BLaER1 (cell line): Measurements from ENCODE around the gene LAMA2.

Source experiments
- H3K27ac ChIP-seq: shearing (Covaris generic); formaldehyde crosslinking; 2 replicates; pipeline ENCODE4 v1.8.1; 2022
- H3K27me3 ChIP-seq: shearing (Covaris generic); formaldehyde crosslinking; 2 replicates; pipeline ENCODE4 v1.8.1; 2022
- H3K36me3 ChIP-seq: shearing (Covaris generic); formaldehyde crosslinking; 2 replicates; pipeline ENCODE4 v1.8.1; 2022
- H3K4me1 ChIP-seq: shearing (Covaris generic); formaldehyde crosslinking; 2 replicates; pipeline ENCODE4 v1.8.1; 2022
- H3K4me2 ChIP-seq: shearing (Covaris generic); formaldehyde crosslinking; 2 replicates; pipeline ENCODE4 v1.8.1; 2022
- H3K4me3 ChIP-seq: shearing (Covaris generic); formaldehyde crosslinking; 2 replicates; pipeline ENCODE4 v1.8.1; 2022
- H3K9ac ChIP-seq: shearing (Covaris generic); formaldehyde crosslinking; 2 replicates; pipeline ENCODE4 v1.8.1; 2022
- H3K9me3 ChIP-seq: shearing (Covaris generic); formaldehyde crosslinking; 2 replicates; pipeline ENCODE4 v1.8.1; 2022
- H4K20me1 ChIP-seq: shearing (Covaris generic); formaldehyde crosslinking; 2 replicates; pipeline ENCODE4 v1.8.1; 2022
- Cebpa-rat ChIP-seq: shearing (Covaris generic); IDR thresholded peaks from 2 replicates; pipeline ENCODE4 v1.8.1; 2022

The LAMA2 gene

GRCh38 chr6:129481706-129482105, 598.8 kb downstream of the LAMA2 start:
- Histone ChIP-seq H3K36me3 (no peaks in the 10 kb centered on the region), H3K27me3 (no peaks in the 10 kb centered on the region), H4K20me1 (no peaks in the 10 kb centered on the region), H3K4me1 (peaks cover 13% of the 10 kb centered on the region), H3K27ac (no peak overlapping the region), H3K9ac (no peak overlapping the region), H3K4me3 (no peak overlapping the region), H3K4me2 (no peak overlapping the region), H3K9me3 (no peaks in the 10 kb centered on the region)
- TF ChIP-seq Cebpa-rat = no peak

- H3K9ac ChIP-seq = no peak overlapping the region
- H3K27me3 ChIP-seq = no peaks in the 10 kb centered on the region
- no peaks in the 10 kb centered on the region for H3K36me3 ChIP-seq
- TF ChIP-seq Cebpa-rat = no peak
- no peaks in the 10 kb centered on the region for H4K20me1 ChIP-seq
- H3K27ac ChIP-seq = no peak overlapping the region
- no peak overlapping the region for H3K4me3 ChIP-seq
- no peaks in the 10 kb centered on the region for H3K9me3 ChIP-seq
- H3K4me2 ChIP-seq = peak overlapping the region; percentile 27
- H3K4me1 ChIP-seq = peaks cover 31% of the 10 kb centered on the region
Observed at GRCh38 chr6:129485746-129486145, 602.8 kb downstream of the LAMA2 start.

GRCh38 chr6:129486327-129486726, 603.4 kb downstream of the LAMA2 start:
- H3K27me3 ChIP-seq = no peaks in the 10 kb centered on the region
- H3K9me3 ChIP-seq = no peaks in the 10 kb centered on the region
- no peak for TF ChIP-seq Cebpa-rat
- no peak overlapping the region for H3K27ac ChIP-seq
- H3K4me2 ChIP-seq = peak overlapping the region; percentile 27; the same call in 1 of the 2 replicates
- no peaks in the 10 kb centered on the region for H4K20me1 ChIP-seq
- peaks cover 37% of the 10 kb centered on the region for H3K4me1 ChIP-seq
- H3K9ac ChIP-seq = no peak overlapping the region
- no peak overlapping the region for H3K4me3 ChIP-seq
- no peaks in the 10 kb centered on the region for H3K36me3 ChIP-seq

GRCh38 chr6:129488313-129488712, 605.4 kb downstream of the LAMA2 start:
- no peaks in the 10 kb centered on the region for H3K9me3 ChIP-seq
- no peak overlapping the region for H3K4me2 ChIP-seq
- no peak for TF ChIP-seq Cebpa-rat
- H4K20me1 ChIP-seq = no peaks in the 10 kb centered on the region
- H3K4me1 ChIP-seq = peaks cover 43% of the 10 kb centered on the region
- H3K9ac ChIP-seq = no peak overlapping the region
- H3K36me3 ChIP-seq = no peaks in the 10 kb centered on the region
- H3K27ac ChIP-seq = no peak overlapping the region
- no peaks in the 10 kb centered on the region for H3K27me3 ChIP-seq
- H3K4me3 ChIP-seq = no peak overlapping the region

GRCh38 chr6:129489215-129489765, 606.4 kb downstream of the LAMA2 start:
- no peaks in the 10 kb centered on the region for H4K20me1 ChIP-seq
- H3K4me3 ChIP-seq = no peak overlapping the region
- H3K9ac ChIP-seq = no peak overlapping the region
- TF ChIP-seq Cebpa-rat = no peak
- H3K9me3 ChIP-seq = no peaks in the 10 kb centered on the region
- no peaks in the 10 kb centered on the region for H3K27me3 ChIP-seq
- peaks cover 43% of the 10 kb centered on the region for H3K4me1 ChIP-seq
- H3K27ac ChIP-seq = no peak overlapping the region
- H3K4me2 ChIP-seq = peak overlapping the region; percentile 74
- no peaks in the 10 kb centered on the region for H3K36me3 ChIP-seq

GRCh38 chr6:129490521-129491255, 607.8 kb downstream of the LAMA2 start:
- Histone ChIP-seq H3K9me3 (no peaks in the 10 kb centered on the region), H3K4me1 (peaks cover 39% of the 10 kb centered on the region), H4K20me1 (no peaks in the 10 kb centered on the region), H3K9ac (no peak overlapping the region), H3K27me3 (no peaks in the 10 kb centered on the region), H3K4me2 (peak overlapping the region; percentile 74), H3K4me3 (peak overlapping the region; percentile 48), H3K27ac (0 out of 2 replicates have a peak overlapping the region, but pooled peaks have one; percentile 25), H3K36me3 (no peaks in the 10 kb centered on the region)
- TF ChIP-seq Cebpa-rat = no peak

- no peak overlapping the region for H3K27ac ChIP-seq
- H3K4me2 ChIP-seq = peak overlapping the region; percentile 74
- H3K9ac ChIP-seq = no peak overlapping the region
- TF ChIP-seq Cebpa-rat = no peak
- peaks cover 32% of the 10 kb centered on the region for H3K4me1 ChIP-seq
- no peaks in the 10 kb centered on the region for H3K9me3 ChIP-seq
- no peaks in the 10 kb centered on the region for H3K36me3 ChIP-seq
- no peaks in the 10 kb centered on the region for H3K27me3 ChIP-seq
- no peak overlapping the region for H3K4me3 ChIP-seq
- H4K20me1 ChIP-seq = no peaks in the 10 kb centered on the region
Observed at GRCh38 chr6:129491436-129491835, 608.5 kb downstream of the LAMA2 start.

- Histone ChIP-seq H3K27ac (no peak overlapping the region), H3K4me3 (no peak overlapping the region), H3K9me3 (no peaks in the 10 kb centered on the region), H3K4me1 (peaks cover 30% of the 10 kb centered on the region), H3K9ac (no peak overlapping the region), H4K20me1 (no peaks in the 10 kb centered on the region), H3K36me3 (no peaks in the 10 kb centered on the region), H3K27me3 (no peaks in the 10 kb centered on the region), H3K4me2 (no peak overlapping the region)
- TF ChIP-seq Cebpa-rat = no peak
Observed at GRCh38 chr6:129492260-129492659, 609.3 kb downstream of the LAMA2 start.

GRCh38 chr6:129493354-129493902, 610.5 kb downstream of the LAMA2 start:
- no peak overlapping the region for H3K4me2 ChIP-seq
- no peak for TF ChIP-seq Cebpa-rat

GRCh38 chr6:129494099-129494498, 611.2 kb downstream of the LAMA2 start:
- Histone ChIP-seq H3K9ac (no peak overlapping the region), H3K36me3 (no peaks in the 10 kb centered on the region), H3K9me3 (no peaks in the 10 kb centered on the region), H3K4me3 (no peak overlapping the region), H3K4me2 (no peak overlapping the region), H3K27ac (no peak overlapping the region), H3K4me1 (peaks cover 31% of the 10 kb centered on the region), H3K27me3 (no peaks in the 10 kb centered on the region), H4K20me1 (no peaks in the 10 kb centered on the region)
- no peak for TF ChIP-seq Cebpa-rat

More at GRCh38 chr6:129493354-129493902, 610.5 kb downstream of the LAMA2 start:
- no peak overlapping the region for H3K9ac ChIP-seq
- H3K27ac ChIP-seq = no peak overlapping the region
- no peak overlapping the region for H3K4me3 ChIP-seq
- H3K4me1 ChIP-seq = peaks cover 30% of the 10 kb centered on the region
- H3K9me3 ChIP-seq = no peaks in the 10 kb centered on the region
- no peaks in the 10 kb centered on the region for H3K27me3 ChIP-seq
- no peaks in the 10 kb centered on the region for H3K36me3 ChIP-seq
- H4K20me1 ChIP-seq = no peaks in the 10 kb centered on the region
